Measurements from ENCODE around the gene FOCAD. TPM values are rescaled to one million over a fixed set of nuclear protein-coding genes. Genes with fewer than 3 reads are reported as not detected.

The FOCAD gene
- total RNA-seq, 6 experiments from 2014 or later, result 6.4 to 18.3 (median 7.8) TPM

DNA sequence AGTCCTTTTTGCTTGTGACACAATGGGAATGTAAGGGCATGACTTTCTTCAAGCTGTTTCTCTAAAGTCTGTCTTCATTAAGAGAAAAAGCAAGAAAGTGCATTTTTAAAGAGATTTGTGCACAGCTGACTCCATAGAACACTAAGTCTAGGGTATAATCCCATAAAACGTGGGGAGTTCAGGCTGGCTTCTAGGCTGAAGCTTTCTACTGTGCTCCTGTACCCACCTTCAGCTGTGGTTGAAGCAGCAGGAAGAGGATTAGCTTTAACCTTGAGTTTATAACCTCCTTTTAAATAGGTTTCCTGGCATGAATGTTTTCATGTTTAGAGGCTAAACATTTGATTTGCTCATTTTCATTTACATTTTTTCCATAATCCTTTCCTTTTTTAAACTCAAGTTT lies 220.9 kb downstream of the FOCAD start:
- H3K27ac ChIP-seq, result no peak overlapping the region
- intact Hi-C loops (cut with DNase I), result no loop called here
- ATAC-seq (no peak), DNase-seq (no peak)
- H3K36me3 ChIP-seq, result no peaks in the 10 kb centered on the region
- H3K4me3 ChIP-seq, result no peak overlapping the region
- no peaks in the 10 kb centered on the region for H3K9me3 ChIP-seq
- no peaks in the 10 kb centered on the region for H3K27me3 ChIP-seq
- WGBS (ENCODE audit: insufficient coverage, low coverage, low lambda C conversion rate, missing lambda C conversion rate), result 92% methylated on average over 1 of the region's 1 CpG
- TF ChIP-seq, protein P1, sequence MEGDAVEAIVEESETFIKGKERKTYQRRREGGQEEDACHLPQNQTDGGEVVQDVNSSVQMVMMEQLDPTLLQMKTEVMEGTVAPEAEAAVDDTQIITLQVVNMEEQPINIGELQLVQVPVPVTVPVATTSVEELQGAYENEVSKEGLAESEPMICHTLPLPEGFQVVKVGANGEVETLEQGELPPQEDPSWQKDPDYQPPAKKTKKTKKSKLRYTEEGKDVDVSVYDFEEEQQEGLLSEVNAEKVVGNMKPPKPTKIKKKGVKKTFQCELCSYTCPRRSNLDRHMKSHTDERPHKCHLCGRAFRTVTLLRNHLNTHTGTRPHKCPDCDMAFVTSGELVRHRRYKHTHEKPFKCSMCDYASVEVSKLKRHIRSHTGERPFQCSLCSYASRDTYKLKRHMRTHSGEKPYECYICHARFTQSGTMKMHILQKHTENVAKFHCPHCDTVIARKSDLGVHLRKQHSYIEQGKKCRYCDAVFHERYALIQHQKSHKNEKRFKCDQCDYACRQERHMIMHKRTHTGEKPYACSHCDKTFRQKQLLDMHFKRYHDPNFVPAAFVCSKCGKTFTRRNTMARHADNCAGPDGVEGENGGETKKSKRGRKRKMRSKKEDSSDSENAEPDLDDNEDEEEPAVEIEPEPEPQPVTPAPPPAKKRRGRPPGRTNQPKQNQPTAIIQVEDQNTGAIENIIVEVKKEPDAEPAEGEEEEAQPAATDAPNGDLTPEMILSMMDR (IDR thresholded peaks at IDR 0.05), result no peak
- no peak for TF ChIP-seq POLR2A (IDR thresholded peaks at IDR 0.05)
- no peaks in the 10 kb centered on the region for H3K4me1 ChIP-seq

DNA sequence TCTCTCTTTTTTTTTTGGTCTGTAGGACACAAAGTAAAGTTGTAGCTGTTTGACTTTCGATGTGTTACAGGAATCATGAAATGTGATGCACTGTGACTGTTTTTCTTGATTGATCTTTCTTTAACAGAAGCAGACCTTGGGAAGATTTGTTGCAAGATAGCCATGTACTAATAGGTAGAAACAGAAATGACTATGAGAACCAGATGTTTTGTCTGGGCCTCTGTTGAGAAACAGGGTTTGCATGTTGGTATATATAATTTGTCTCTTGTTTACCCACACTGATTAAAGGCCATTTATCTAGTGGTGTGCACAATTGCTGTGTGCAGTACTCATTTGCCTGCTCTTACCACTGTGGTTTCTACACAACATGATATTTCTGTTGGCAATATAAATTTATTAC lies 222.3 kb downstream of the FOCAD start:
- no peaks in the 10 kb centered on the region for H3K36me3 ChIP-seq
- no peaks in the 10 kb centered on the region for H3K4me1 ChIP-seq
- WGBS (ENCODE audit: insufficient coverage, low coverage, low lambda C conversion rate, missing lambda C conversion rate), result 72% methylated on average over 1 of the region's 1 CpG
- no peak overlapping the region for H3K4me3 ChIP-seq
- no peak for TF ChIP-seq POLR2A (IDR thresholded peaks at IDR 0.05)
- TF ChIP-seq, protein P1 (IDR thresholded peaks at IDR 0.05), result no peak
- DNase-seq, result no peak
- H3K27ac ChIP-seq, result no peak overlapping the region
- H3K9me3 ChIP-seq, result no peaks in the 10 kb centered on the region
- intact Hi-C loops (cut with DNase I), result no loop called here
- no peaks in the 10 kb centered on the region for H3K27me3 ChIP-seq
- no peak for ATAC-seq

DNA sequence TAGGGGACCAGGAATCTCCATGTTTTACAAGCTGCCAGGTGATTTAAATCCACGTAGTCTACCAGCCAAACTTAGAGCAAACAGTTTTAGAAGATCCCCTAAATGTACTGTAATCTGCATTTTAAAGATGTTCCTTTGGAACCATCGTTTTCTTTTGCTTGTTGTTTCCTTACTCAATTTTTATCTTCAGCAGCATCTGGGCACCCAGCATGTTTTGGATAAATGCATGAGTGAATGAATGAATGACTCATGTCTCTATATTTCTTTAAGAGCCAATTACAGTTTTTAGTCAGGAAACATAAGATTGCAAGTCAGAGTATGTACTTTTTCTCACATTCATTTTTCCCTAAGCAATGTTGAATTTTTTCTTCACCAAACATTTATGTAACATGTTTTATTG lies 224.4 kb downstream of the FOCAD start:
- no peak overlapping the region for H3K4me3 ChIP-seq
- ATAC-seq (no peak), DNase-seq (no peak)
- intact Hi-C loops (cut with DNase I), result no loop called here
- 40% methylated on average over 2 of the region's 2 CpGs for WGBS (ENCODE audit: insufficient coverage, low coverage, low lambda C conversion rate, missing lambda C conversion rate)
- H3K4me1 ChIP-seq, result no peaks in the 10 kb centered on the region
- H3K27me3 ChIP-seq, result no peaks in the 10 kb centered on the region
- no peaks in the 10 kb centered on the region for H3K36me3 ChIP-seq
- no peak overlapping the region for H3K27ac ChIP-seq
- H3K9me3 ChIP-seq, result no peaks in the 10 kb centered on the region
- TF ChIP-seq, protein P1 (IDR thresholded peaks at IDR 0.05), result no peak
- no peak for TF ChIP-seq POLR2A (IDR thresholded peaks at IDR 0.05)

DNA sequence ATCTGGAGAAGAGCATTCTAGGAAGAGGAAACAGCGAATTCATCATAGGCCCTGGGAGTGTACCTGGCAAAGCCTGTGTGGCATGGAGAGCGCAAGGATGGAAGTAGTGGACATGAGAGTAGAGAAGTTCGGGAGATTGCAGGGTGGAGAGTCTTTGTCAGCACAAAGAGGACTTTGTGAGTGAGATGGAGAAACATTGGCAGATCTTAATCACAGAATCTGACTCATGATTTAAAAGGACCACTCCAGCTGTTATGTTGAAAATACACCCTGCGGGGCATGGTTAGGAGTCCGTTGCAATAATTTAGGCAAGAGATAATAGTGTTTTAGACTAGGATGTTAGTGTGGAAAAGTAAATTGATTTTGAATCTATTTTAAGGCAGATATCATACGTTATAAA lies 230.5 kb downstream of the FOCAD start:
- Histone ChIP-seq H3K27ac (no peak overlapping the region), H3K4me1 (no peaks in the 10 kb centered on the region), H3K9me3 (no peaks in the 10 kb centered on the region), H3K36me3 (no peaks in the 10 kb centered on the region), H3K27me3 (no peaks in the 10 kb centered on the region), H3K4me3 (no peak overlapping the region)
- TF ChIP-seq, protein P1 (IDR thresholded peaks at IDR 0.05), result no peak
- TF ChIP-seq POLR2A (IDR thresholded peaks at IDR 0.05), result no peak
- intact Hi-C loops (cut with DNase I), result no loop called here
- WGBS (ENCODE audit: insufficient coverage, low coverage, low lambda C conversion rate, missing lambda C conversion rate), result 97% methylated on average over 6 of the region's 6 CpGs
- ATAC-seq, result no peak
- no peak for DNase-seq

DNA sequence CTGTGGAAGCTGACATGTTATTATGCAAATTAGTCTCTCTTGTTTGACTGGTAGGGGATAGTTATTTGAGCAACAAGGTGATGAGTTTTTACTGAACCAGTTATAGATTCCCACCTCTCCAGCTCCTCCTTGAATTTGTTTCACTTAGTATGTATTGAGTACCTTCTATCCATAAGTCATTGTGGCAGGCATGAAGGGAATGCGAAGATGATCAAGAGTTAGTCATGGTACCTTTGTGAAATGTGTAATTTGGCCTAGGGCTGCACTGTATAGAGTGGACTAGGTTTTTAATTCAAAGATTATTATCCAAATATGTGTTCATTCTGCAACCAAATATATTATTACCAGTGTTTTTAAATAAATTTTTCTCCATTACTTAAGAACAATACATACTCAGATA lies 237.3 kb downstream of the FOCAD start:
- 100% methylated on average over 1 of the region's 1 CpG for WGBS (ENCODE audit: insufficient coverage, low coverage, low lambda C conversion rate, missing lambda C conversion rate)
- H3K27ac ChIP-seq, result no peak overlapping the region
- no peaks in the 10 kb centered on the region for H3K36me3 ChIP-seq
- TF ChIP-seq POLR2A (IDR thresholded peaks at IDR 0.05), result no peak
- TF ChIP-seq, protein P1 (IDR thresholded peaks at IDR 0.05), result no peak
- no peaks in the 10 kb centered on the region for H3K9me3 ChIP-seq
- DNase-seq (no peak), ATAC-seq (no peak)
- intact Hi-C loops (cut with DNase I), result no loop called here
- H3K27me3 ChIP-seq, result no peaks in the 10 kb centered on the region
- H3K4me3 ChIP-seq, result no peak overlapping the region
- no peaks in the 10 kb centered on the region for H3K4me1 ChIP-seq
